Measurements from ENCODE around the gene GDI1. TPM values are rescaled to one million over a fixed set of nuclear protein-coding genes. Genes with fewer than 3 reads are reported as not detected.

Gene GDI1
- total and polyA plus RNA-seq, 2 of the 4 experiments (the other 2 are of a cell fraction) = 113 to 291 TPM

DNA sequence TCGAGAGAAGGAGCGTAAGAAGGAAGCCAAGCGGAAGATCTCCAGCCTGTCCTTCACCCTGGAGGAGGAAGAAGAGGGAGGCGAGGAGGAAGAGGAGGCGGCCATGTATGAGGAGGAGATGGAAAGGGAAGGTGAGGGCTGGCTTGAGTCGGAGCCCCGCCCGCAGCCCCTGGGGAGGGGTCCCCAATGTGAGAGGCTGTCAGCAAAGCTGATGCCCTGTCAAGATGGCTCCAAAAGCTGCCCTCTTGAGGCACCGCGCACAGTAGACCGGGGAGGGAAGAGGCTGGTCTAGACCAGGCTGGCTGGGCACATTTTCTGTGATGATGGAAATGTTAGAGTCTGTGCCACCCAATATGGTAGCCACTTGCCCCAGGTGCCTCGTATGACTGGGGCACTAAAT lies 9.5 kb downstream of the GDI1 start:
- no peak overlapping the region for H2BK15ac ChIP-seq (ENCODE audit: low read depth, low read length)
- no peak overlapping the region for H2BK120ac ChIP-seq (ENCODE audit: low read depth, low read length)
- no peak overlapping the region for H3K4me3 ChIP-seq (ENCODE audit: insufficient read depth, low read depth, low read length)
- no peak overlapping the region for H3K27ac ChIP-seq (ENCODE audit: insufficient read depth, low read length)
- no peak overlapping the region for H3K4me2 ChIP-seq (ENCODE audit: low read depth, low read length)
- H3K23ac ChIP-seq (ENCODE audit: low read depth, low read length) = no peak overlapping the region; the same call in 1 of the 2 replicates
- no peak for DNase-seq
- H2BK5ac ChIP-seq (ENCODE audit: low read depth, low read length, poor library complexity, severe bottlenecking) = no peak overlapping the region
- H2AFZ ChIP-seq (replicated peaks; ENCODE audit: low read length, poor library complexity) = no peak overlapping the region
- no peak overlapping the region for H2AK9ac ChIP-seq (replicated peaks; ENCODE audit: low read depth, low read length, poor library complexity)
- no peaks in the 10 kb centered on the region; the same call in 1 of the 2 replicates for H3K9me3 ChIP-seq (ENCODE audit: control insufficient read depth, insufficient read depth, low read length)
- intact Hi-C loops (cut with micrococcal nuclease) = no loop called here
- peaks cover 0 to 32% of the 10 kb centered on the region in 2 experiments; a peak in 2 of 4 replicates for H3K79me1 ChIP-seq (ENCODE audit: low read depth in 1 of 2, low read length in 2 of 2)
- peaks cover 8% of the 10 kb centered on the region; the same call in 1 of the 2 replicates for H3K4me1 ChIP-seq (ENCODE audit: control insufficient read depth, insufficient read depth, low read length)
- no peaks in the 10 kb centered on the region; the same call in 1 of the 2 replicates for H4K20me1 ChIP-seq (ENCODE audit: insufficient read depth, low read length)
- H3K27me3 ChIP-seq (ENCODE audit: control insufficient read depth, insufficient read depth, low read length) = no peaks in the 10 kb centered on the region
- no peak overlapping the region for H3K4ac ChIP-seq (ENCODE audit: low read depth, low read length)
- 72% methylated on average over 2 of the region's 12 CpGs; no CpG with 5 or more reads in 1 of the 2 experiments for WGBS, 2 experiments (ENCODE audit: extremely low coverage in 2 of 2, insufficient read length in 1 of 2)
- in situ Hi-C loops (cut with MboI; ENCODE audit: low sequenced_read_pairs) = no loop called here
- no peak overlapping the region for H3K56ac ChIP-seq (ENCODE audit: extremely low read depth, insufficient read depth, low read length)
- no peak overlapping the region for H4K5ac ChIP-seq (ENCODE audit: low read depth, low read length)
- dilution Hi-C loops (cut with HindIII; ENCODE audit: low sequenced_read_pairs, unreplicated experiment) = no loop called here
- no peak overlapping the region for H3K18ac ChIP-seq (ENCODE audit: low read depth, low read length)
- H3K14ac ChIP-seq (replicated peaks; ENCODE audit: low read depth, low read length) = no peak overlapping the region
- H2AK5ac ChIP-seq (ENCODE audit: low read depth, low read length) = no peak overlapping the region
- no peak for TF ChIP-seq MAZ (IDR thresholded peaks at IDR 0.05; ENCODE audit: borderline replicate concordance, low read depth, low read length)
- TF ChIP-seq, protein P1, sequence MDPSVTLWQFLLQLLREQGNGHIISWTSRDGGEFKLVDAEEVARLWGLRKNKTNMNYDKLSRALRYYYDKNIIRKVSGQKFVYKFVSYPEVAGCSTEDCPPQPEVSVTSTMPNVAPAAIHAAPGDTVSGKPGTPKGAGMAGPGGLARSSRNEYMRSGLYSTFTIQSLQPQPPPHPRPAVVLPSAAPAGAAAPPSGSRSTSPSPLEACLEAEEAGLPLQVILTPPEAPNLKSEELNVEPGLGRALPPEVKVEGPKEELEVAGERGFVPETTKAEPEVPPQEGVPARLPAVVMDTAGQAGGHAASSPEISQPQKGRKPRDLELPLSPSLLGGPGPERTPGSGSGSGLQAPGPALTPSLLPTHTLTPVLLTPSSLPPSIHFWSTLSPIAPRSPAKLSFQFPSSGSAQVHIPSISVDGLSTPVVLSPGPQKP (IDR thresholded peaks at IDR 0.05; ENCODE audit: borderline replicate concordance, low read depth, low read length) = no peak
- no peak for TF ChIP-seq RAD21 (IDR thresholded peaks at IDR 0.05; ENCODE audit: low read length)
- no peak for TF ChIP-seq CTCF (conservative IDR thresholded peaks at IDR 0.05; ENCODE audit: low read depth, low read length)
- no peak for TF ChIP-seq SMC3 (IDR thresholded peaks at IDR 0.05; ENCODE audit: low read depth, low read length)
- TF ChIP-seq MAFK (IDR thresholded peaks at IDR 0.05; ENCODE audit: low read depth, low read length) = no peak
- no peak for TF ChIP-seq RFX5 (IDR thresholded peaks at IDR 0.05; ENCODE audit: low read depth, low read length)
- TF ChIP-seq BHLHE40 (IDR thresholded peaks at IDR 0.05; ENCODE audit: low read depth, low read length) = no peak
- no peak for TF ChIP-seq CEBPB (IDR thresholded peaks at IDR 0.05; ENCODE audit: low read depth, low read length)
- no peak for TF ChIP-seq FOS (IDR thresholded peaks at IDR 0.05; ENCODE audit: low read depth, low read length)
- TF ChIP-seq USF2 (IDR thresholded peaks at IDR 0.05; ENCODE audit: low read depth, low read length) = no peak
- TF ChIP-seq POLR2A (IDR thresholded peaks at IDR 0.05; ENCODE audit: low read depth, low read length) = no peak
- TF ChIP-seq CHD1 (IDR thresholded peaks at IDR 0.05; ENCODE audit: low read depth, low read length) = no peak
- no peak for TF ChIP-seq RCOR1 (IDR thresholded peaks at IDR 0.05; ENCODE audit: insufficient replicate concordance, low read length)
- no peak for TF ChIP-seq NFE2L2 (IDR thresholded peaks at IDR 0.05; ENCODE audit: low read depth, low read length)
- no peak for TF ChIP-seq MXI1 (IDR thresholded peaks at IDR 0.05; ENCODE audit: borderline replicate concordance, low read depth, low read length)
- no peak overlapping the region for H4K91ac ChIP-seq (ENCODE audit: insufficient read depth, low read depth, low read length)
- no peak for ATAC-seq (ENCODE audit: low read depth)
- H3K9ac ChIP-seq (ENCODE audit: low read depth, low read length) = no peak overlapping the region
- ChIA-PET POLR2A (ENCODE audit: unreplicated experiment) (interaction anchor here (1.0 kb wide), 1 partner anchor 8 kb away, joined by 3 read pairs; no protein-coding TSS in a partner anchor), CTCF (no interaction called here)
- no peaks in the 10 kb centered on the region for H3K9me1 ChIP-seq (ENCODE audit: insufficient read depth, low read length)
- no peak overlapping the region for H4K8ac ChIP-seq (ENCODE audit: low read depth in 2 of 2, low read length in 2 of 2)
- peaks cover 59% of the 10 kb centered on the region for H3K36me3 ChIP-seq (ENCODE audit: control insufficient read depth, insufficient read depth, low read length)
- no peak overlapping the region for H2BK20ac ChIP-seq (ENCODE audit: low read depth, low read length)
- no TSS peak for BruUV-seq (replicated peaks)
